GM12892 (cell line): Measurements from ENCODE around the gene AHRR.

Experiments
- POLR2A ChIP-seq: IDR thresholded peaks from 2 replicates; pipeline ENCODE4 v1.6.1; 2011; ENCODE audit warnings: low read depth, low read length, control low read depth
- POLR2AphosphoS5 ChIP-seq: IDR thresholded peaks from 2 replicates; pipeline ENCODE4 v1.6.1; 2011; ENCODE audit warnings: low read depth, low read length, control low read depth
- TAF1 ChIP-seq: IDR thresholded peaks from 2 replicates; pipeline ENCODE4 v1.6.1; 2011; ENCODE audit warnings: low read depth, mild to moderate bottlenecking, control low read depth, low read length, borderline replicate concordance

GRCh38 chr5:359301-359897 lies 37.9 kb downstream of the AHRR start:
- no peak for TF ChIP-seq POLR2A
- no peak for TF ChIP-seq POLR2AphosphoS5
- no peak for TF ChIP-seq TAF1
